Skeletal muscle tissue (tissue), 4 donors: Measurements from ENCODE around the gene TSR3. TPM values are rescaled to one million over a fixed set of nuclear protein-coding genes. Genes with fewer than 3 reads are reported as not detected.

Experiments
- H3K27ac ChIP-seq: one replicate; pipeline ENCODE4 v1.7.0; 2013; ENCODE audit warnings: mild to moderate bottlenecking, low read depth, low read length, inconsistent platforms
- H3K27me3 ChIP-seq, 3 donors: one replicate each; pipeline ENCODE4 v1.7.0; 2013; ENCODE audit warnings: low read length in 3 of 3; ENCODE audit not compliant: control insufficient read depth in 3 of 3, insufficient read depth in 3 of 3
- H3K36me3 ChIP-seq, 3 donors: one replicate each; pipeline ENCODE4 v1.7.0; 2013; ENCODE audit warnings: low read length in 3 of 3; ENCODE audit not compliant: control insufficient read depth in 3 of 3, insufficient read depth in 3 of 3
- H3K4me1 ChIP-seq, 3 donors: one replicate each; pipeline ENCODE4 v1.7.0; 2013; ENCODE audit warnings: low read length in 3 of 3, mild to moderate bottlenecking in 3 of 3; ENCODE audit not compliant: control insufficient read depth in 3 of 3, insufficient read depth in 3 of 3
- H3K4me3 ChIP-seq, 3 donors: one replicate each; pipeline ENCODE4 v1.7.0; 2013; ENCODE audit warnings: low read length in 3 of 3
- H3K9ac ChIP-seq, 3 donors: one replicate each; pipeline ENCODE4 v1.7.0; 2013; ENCODE audit warnings: low read length in 3 of 3, mild to moderate bottlenecking in 3 of 3, moderate library complexity in 2 of 3, low read depth in 1 of 3
- H3K9me3 ChIP-seq, 3 donors: one replicate each; pipeline ENCODE4 v1.7.0; 2013; ENCODE audit warnings: low read length in 3 of 3; ENCODE audit not compliant: control insufficient read depth in 3 of 3
- total RNA-seq: library from RNA; depleted of rRNA; stranded (reverse); fragments of >200 nt; gene quantifications from one replicate; pipeline ENCODE4 v1.2.3, GENCODE V29; 2014
- donor health status: Osteomylitis.

The TSR3 gene
- total RNA-seq, 1 donor from 2014 or later = 48.5 TPM

DNA sequence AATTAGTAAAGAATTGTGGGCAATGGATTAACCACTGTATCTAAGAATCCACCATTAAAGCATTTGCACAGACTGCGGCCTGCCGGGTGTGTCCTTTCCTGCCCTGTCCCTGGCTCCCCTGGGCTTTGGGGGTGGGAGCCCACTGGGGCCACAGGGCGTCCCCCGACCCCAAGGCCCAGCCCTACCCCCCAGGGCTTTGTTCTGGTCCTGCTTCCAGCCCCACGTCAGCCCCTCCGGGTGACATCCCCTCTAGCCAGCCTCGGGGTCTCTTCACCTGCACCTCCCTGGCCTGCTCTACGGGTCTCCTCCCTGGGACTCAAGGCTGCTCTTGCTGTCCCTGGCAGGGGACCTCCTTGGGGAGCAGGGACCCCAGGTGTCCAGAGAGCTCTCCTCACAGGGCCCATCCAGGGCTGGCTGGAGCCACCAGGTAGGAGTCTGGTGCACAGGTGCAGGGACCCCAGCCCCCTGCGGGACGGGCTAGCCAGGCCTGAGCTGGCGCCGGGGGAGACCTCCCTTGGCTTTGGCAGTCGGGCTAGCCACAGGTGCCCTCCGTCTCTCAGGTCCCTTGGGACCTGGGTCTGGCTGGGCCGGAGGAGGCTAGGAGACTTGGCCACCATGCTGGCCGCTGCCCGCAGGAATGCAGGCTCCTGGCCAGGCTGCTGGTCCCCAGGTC is 24.6 kb downstream of the TSR3 start:
- Histone ChIP-seq H3K9me3 (peaks cover 0 to 2% (median 0%) of the 10 kb centered on the region in 3 donors), H3K27ac (no peak overlapping the region), H3K27me3 (peaks cover 13 to 22% (median 13%) of the 10 kb centered on the region in 3 donors), H3K4me3 (no peak overlapping the region), H3K36me3 (peaks cover 17 to 23% (median 22%) of the 10 kb centered on the region in 3 donors), H3K4me1 (peaks cover 3 to 10% (median 9%) of the 10 kb centered on the region in 3 donors), H3K9ac (no peak overlapping the region)

DNA sequence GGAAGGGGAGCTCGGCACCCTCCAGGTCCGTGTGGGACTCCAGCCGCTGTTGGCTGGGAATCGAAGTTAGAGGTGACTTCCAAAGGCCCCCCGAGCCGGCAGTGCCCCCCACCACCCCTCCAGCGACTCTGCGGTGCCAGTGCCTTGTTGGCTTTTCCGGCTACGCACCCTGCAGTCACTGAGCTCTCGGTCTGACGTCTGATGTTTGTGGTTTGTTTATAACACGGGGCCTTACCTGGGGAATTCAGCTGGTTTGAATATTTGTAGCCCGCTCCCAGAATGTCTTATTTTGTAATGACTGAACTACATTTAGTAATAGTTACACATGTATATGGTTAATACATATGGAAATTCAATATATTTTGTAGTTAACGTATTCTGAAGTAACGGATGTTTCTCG is 25.3 kb downstream of the TSR3 start:
- H3K4me3 ChIP-seq = no peak overlapping the region
- no peak overlapping the region for H3K27ac ChIP-seq
- peaks cover 17 to 27% (median 27%) of the 10 kb centered on the region in 3 donors for H3K36me3 ChIP-seq
- H3K4me1 ChIP-seq = peaks cover 1 to 3% (median 2%) of the 10 kb centered on the region in 3 donors
- peaks cover 6 to 15% (median 6%) of the 10 kb centered on the region in 3 donors for H3K27me3 ChIP-seq
- H3K9ac ChIP-seq = no peak overlapping the region
- H3K9me3 ChIP-seq = peaks cover 0 to 2% (median 0%) of the 10 kb centered on the region in 3 donors

DNA sequence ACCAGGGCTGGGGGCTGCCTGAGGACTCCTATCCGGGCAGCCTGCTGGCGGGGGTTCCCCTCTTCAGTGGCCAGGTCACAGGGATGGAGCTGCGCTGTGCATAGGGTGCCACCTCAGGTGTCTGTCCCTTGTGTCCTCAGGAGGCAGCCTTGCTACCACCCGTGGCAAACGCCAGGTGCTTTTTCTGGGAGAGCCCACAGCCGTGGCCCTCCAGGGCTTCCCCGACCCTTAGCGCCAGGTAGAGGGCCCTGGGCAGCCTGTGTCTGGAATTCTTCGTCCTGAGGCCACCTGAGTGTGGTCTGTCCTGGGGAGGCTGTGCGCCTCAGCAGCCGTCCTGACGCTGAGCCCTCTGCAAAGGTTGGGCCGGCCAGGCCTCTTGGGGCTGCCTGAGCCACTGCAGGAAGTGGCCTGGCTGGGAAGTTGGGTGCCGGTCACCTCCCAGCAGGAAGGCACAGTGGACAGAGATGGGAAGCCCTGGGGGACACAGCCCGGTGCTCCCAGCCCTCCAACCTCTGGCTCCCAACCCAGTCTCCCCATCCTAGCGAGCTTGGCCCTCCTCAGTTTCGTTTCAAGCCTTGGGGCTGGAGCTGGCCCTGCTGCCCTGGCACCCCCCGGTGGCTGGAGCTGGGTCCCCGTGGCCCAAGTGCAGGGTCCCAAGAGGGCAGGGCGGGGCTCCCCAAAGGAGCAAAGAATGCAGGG is 25.9 kb downstream of the TSR3 start:
- H3K36me3 ChIP-seq = peaks cover 23 to 31% (median 30%) of the 10 kb centered on the region in 3 donors
- H3K27me3 ChIP-seq = peaks cover under 1 to 9% (median under 1%) of the 10 kb centered on the region in 3 donors
- peaks cover 0 to 2% (median 0%) of the 10 kb centered on the region in 3 donors for H3K4me1 ChIP-seq
- no peak overlapping the region for H3K4me3 ChIP-seq
- H3K9ac ChIP-seq = no peak overlapping the region
- peaks cover 0 to 2% (median 0%) of the 10 kb centered on the region in 3 donors for H3K9me3 ChIP-seq
- H3K27ac ChIP-seq = no peak overlapping the region

DNA sequence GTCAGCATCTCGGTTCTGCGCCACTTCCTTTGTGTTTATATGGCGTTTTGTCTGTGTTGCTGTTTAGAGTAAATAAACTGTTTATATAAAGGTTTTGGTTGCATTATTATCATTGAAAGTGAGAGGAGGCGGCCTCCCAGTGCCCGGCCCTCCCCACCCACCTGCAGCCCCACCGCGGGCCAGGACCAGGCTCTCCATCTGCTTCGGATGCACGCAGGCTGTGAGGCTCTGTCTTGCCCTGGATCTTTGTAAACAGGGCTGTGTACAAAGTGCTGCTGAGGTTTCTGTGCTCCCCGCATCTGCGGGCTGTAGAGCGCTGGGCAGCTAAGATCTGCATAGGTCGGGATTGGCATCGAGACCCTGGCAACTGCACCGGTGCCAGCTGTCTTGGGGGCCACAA is 26.4 kb downstream of the TSR3 start:
- no peak overlapping the region for H3K27ac ChIP-seq
- no peaks in the 10 kb centered on the region for H3K9me3 ChIP-seq
- no peak overlapping the region for H3K4me3 ChIP-seq
- peaks cover 0 to 2% (median 0%) of the 10 kb centered on the region in 3 donors for H3K4me1 ChIP-seq
- peaks cover 29 to 37% (median 35%) of the 10 kb centered on the region in 3 donors for H3K36me3 ChIP-seq
- peaks cover 0 to 4% (median 0%) of the 10 kb centered on the region in 3 donors for H3K27me3 ChIP-seq
- H3K9ac ChIP-seq = no peak overlapping the region

DNA sequence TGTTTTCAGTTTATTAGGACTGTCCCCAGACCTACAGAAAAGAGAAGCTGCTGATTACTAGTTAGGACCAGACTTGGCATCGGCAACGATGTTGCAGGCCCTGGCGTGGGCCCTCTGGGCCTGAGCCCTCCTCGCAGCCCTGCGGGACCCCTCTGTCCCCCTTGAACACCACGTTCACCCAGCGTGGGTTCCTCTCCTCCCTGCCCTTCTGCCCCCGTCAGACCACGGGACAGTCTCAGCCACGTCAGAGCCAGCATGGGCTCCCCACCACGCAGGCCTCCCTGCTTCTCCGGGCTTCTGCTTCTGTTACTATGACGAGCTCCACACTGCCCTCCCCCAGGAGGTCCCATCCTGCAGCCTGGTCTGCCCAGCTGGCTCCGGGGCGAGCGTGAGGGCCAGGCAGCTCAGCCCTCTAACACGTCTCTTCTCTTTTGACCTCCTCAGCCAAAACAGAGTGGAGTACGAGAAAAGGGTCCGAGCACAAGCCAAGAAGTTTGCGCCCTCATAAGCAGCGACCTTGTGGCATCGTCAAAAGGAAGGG is 27.3 kb downstream of the TSR3 start:
- H3K4me3 ChIP-seq = no peak overlapping the region
- no peak overlapping the region for H3K9ac ChIP-seq
- no peaks in the 10 kb centered on the region for H3K9me3 ChIP-seq
- H3K36me3 ChIP-seq = peaks cover 38 to 45% (median 44%) of the 10 kb centered on the region in 3 donors
- peaks cover 0 to 2% (median 0%) of the 10 kb centered on the region in 3 donors for H3K4me1 ChIP-seq
- H3K27ac ChIP-seq = no peak overlapping the region
- H3K27me3 ChIP-seq = no peaks in the 10 kb centered on the region

DNA sequence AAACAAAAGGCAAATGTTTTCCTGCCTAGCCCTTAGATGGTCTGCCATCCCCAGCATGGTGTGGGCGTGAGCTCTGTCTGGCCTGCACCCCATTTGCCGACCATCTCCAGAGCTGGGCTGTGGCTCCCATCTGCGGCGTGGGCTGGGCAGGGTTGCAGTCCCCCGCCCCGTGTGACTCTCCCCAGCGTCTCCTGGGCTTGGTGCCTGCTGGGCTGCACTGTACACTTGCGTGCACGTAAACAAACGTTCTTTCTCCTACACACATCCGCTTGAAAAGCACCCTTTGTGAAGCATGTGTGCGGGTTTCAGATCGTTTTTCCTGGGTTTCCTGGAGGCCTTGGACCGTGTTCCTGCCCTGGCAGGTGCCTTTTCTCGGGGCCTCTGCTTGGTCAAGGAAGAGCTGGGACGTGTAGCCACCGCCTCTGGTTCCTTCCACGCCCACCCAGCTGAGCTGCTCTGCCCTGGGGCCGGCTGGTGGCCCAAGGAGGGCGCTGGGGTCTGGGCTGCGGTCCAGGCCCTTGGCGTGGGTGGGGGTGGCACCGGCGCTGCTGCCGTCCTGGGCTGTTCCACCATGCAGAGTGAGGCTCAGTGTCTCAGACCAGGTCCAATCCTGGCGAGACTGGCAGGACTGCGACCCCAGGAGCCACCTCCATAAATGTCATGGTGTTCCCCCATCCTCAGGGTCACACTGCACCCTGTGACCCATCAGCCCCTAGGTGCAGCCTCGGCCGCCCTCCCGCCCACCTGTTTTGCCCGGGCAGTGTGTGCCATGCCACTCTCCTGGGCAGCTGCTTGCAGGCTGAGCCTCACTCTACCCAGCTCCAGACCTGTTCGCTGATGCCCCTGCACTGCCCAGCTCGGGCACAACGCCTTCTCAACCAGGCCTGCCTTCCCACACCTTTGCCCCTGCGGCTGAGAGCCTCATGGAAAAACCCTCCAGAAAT is 28.1 kb downstream of the TSR3 start:
- Histone ChIP-seq H3K27me3 (no peaks in the 10 kb centered on the region), H3K9me3 (no peaks in the 10 kb centered on the region), H3K27ac (no peak overlapping the region), H3K36me3 (peaks cover 43 to 52% (median 50%) of the 10 kb centered on the region in 3 donors), H3K9ac (no peak overlapping the region), H3K4me3 (no peak overlapping the region), H3K4me1 (peaks cover 0 to 2% (median 0%) of the 10 kb centered on the region in 3 donors)

DNA sequence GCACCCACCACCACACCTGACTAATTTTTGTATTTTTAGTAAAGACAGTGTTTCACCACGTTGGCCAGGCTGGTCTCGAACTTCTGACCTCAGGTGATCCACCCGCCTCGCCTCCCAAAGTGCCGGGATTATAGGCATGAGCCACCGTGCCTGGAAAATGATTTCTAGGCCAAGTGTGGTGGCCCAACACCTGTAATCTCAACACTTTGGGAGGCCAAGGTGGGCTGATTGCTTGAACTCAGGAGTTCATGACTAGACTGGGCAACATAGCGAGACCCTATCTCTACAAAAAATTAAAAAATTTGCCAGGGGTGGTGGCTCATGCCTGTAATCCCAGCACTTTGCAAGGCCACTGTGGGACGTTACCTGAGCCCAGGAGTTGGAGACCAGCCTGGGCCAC is 29.3 kb downstream of the TSR3 start:
- Histone ChIP-seq H3K4me1 (peaks cover 0 to 2% (median 0%) of the 10 kb centered on the region in 3 donors), H3K9me3 (no peaks in the 10 kb centered on the region), H3K27ac (no peak overlapping the region), H3K36me3 (peaks cover 53 to 63% (median 61%) of the 10 kb centered on the region in 3 donors), H3K4me3 (no peak overlapping the region), H3K9ac (no peak overlapping the region), H3K27me3 (no peaks in the 10 kb centered on the region)

DNA sequence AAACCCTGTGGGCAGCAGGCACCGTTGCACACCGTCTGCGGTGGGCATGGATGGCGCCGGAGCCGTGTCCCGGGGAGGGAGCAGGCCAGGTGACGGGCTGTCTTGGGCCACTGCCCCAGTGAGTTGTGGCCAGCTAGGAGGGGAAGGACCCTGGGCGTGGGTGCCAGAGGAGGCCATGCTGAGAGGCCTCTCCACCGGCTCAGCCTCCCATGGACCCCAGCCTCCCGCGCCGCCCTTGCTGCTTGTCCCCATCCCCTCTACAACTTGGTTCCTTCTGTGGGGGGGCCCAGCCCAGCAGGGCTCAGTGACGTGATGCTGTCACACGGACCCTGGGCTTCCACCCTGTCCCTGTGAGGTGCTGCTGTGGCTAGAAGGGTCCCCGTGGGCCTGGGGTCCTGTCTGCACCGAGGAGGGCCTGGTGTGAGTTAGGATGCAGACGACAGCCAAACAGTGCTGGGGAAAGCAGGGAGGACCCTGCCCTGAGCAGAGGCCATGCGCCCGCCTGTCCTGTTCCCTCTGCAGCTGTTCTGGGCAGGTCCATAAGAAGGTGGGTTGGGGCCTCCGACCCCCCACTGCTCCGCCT is 30.9 kb downstream of the TSR3 start:
- Histone ChIP-seq H3K4me3 (no peak overlapping the region), H3K27ac (no peak overlapping the region), H3K9me3 (no peaks in the 10 kb centered on the region), H3K9ac (no peak overlapping the region), H3K36me3 (peaks cover 67 to 78% (median 73%) of the 10 kb centered on the region in 3 donors), H3K4me1 (peaks cover 0 to 2% (median 0%) of the 10 kb centered on the region in 3 donors), H3K27me3 (no peaks in the 10 kb centered on the region)

DNA sequence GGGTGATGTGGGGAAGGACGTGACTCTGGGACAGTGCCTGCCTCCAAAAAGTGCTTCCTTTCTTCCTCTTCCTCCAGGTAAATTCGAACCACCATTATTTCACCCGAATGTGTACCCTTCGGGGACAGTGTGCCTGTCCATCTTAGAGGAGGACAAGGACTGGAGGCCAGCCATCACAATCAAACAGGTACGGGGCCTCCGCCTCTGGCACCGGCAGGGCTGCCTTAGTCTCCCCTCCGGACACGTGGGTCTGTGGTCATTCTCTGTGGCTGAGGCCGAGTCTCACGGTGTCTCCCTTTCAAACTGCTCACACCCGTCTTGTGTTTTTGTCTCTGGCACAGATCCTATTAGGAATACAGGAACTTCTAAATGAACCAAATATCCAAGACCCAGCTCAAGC is 31.6 kb downstream of the TSR3 start:
- Histone ChIP-seq H3K9me3 (no peaks in the 10 kb centered on the region), H3K27ac (no peak overlapping the region), H3K9ac (no peak overlapping the region), H3K4me3 (no peak overlapping the region), H3K4me1 (no peaks in the 10 kb centered on the region), H3K36me3 (peaks cover 70 to 79% (median 73%) of the 10 kb centered on the region in 3 donors), H3K27me3 (no peaks in the 10 kb centered on the region)
